Type B pancreatic cell (in vitro differentiated cells): ENCODE data around the gene NELL1. TPM values are rescaled to one million over a fixed set of nuclear protein-coding genes. Genes with fewer than 3 reads are reported as not detected.

Experiments
- DNase-seq: peaks from one replicate; pipeline ENCODE4 v3.0.0; 2021; ENCODE audit warnings: mixed read lengths; ENCODE audit not compliant: unreplicated experiment; ENCODE audit errors: extremely low spot score
- H3K27ac Mint-ChIP-seq: 2 replicates; pipeline ENCODE4 v1.8.0; 2021; ENCODE audit warnings: mild to moderate bottlenecking, mixed read lengths
- H3K27me3 Mint-ChIP-seq: 2 replicates; pipeline ENCODE4 v1.8.0; 2021; ENCODE audit warnings: mixed read lengths
- H3K36me3 Mint-ChIP-seq: 2 replicates; pipeline ENCODE4 v1.8.0; 2021; ENCODE audit warnings: mixed read lengths
- H3K4me1 Mint-ChIP-seq: one replicate; pipeline ENCODE4 v1.8.0; 2021; ENCODE audit warnings: mixed read lengths; ENCODE audit not compliant: unreplicated experiment
- H3K4me3 Mint-ChIP-seq: 2 replicates; pipeline ENCODE4 v1.8.0; 2021; ENCODE audit warnings: mild to moderate bottlenecking, mixed read lengths
- H3K9me3 Mint-ChIP-seq: 2 replicates; pipeline ENCODE4 v1.8.0; 2021; ENCODE audit warnings: mixed read lengths
- CTCF ChIP-seq: fragments of 200-600 bp; sonication (generic); conservative IDR thresholded peaks from 2 replicates; pipeline ENCODE4 v1.5.0; 2021; ENCODE audit warnings: antibody characterized with exemption, mild to moderate bottlenecking
- total RNA-seq: library from RNA; stranded (reverse); gene quantifications from 2 replicates; pipeline ENCODE4 v1.2.1, GENCODE V29; 2021; ENCODE audit warnings: low replicate concordance

NELL1 gene
- total RNA-seq, 1 donor from 2014 or later = 16.9 TPM

- Mint-ChIP-seq H3K36me3 (no peaks in the 10 kb centered on the region), H3K27me3 (no peaks in the 10 kb centered on the region), H3K4me1 (no peaks in the 10 kb centered on the region), H3K9me3 (no peaks in the 10 kb centered on the region), H3K4me3 (no peak overlapping the region), H3K27ac (no peak overlapping the region)
- no peak for TF ChIP-seq CTCF
- no peak for DNase-seq
Measured at GRCh38 chr11:21285104-21285503, 615.7 kb downstream of the NELL1 start.

GRCh38 chr11:21289686-21290085 lies 620.3 kb downstream of the NELL1 start:
- no peak overlapping the region for H3K4me3 Mint-ChIP-seq
- no peaks in the 10 kb centered on the region for H3K36me3 Mint-ChIP-seq
- no peaks in the 10 kb centered on the region for H3K4me1 Mint-ChIP-seq
- no peaks in the 10 kb centered on the region for H3K27me3 Mint-ChIP-seq
- H3K27ac Mint-ChIP-seq = no peak overlapping the region
- no peaks in the 10 kb centered on the region for H3K9me3 Mint-ChIP-seq
- no peak for DNase-seq
- TF ChIP-seq CTCF = no peak

- Mint-ChIP-seq H3K27me3 (no peaks in the 10 kb centered on the region), H3K36me3 (no peaks in the 10 kb centered on the region), H3K4me3 (no peak overlapping the region), H3K27ac (no peak overlapping the region), H3K9me3 (no peaks in the 10 kb centered on the region), H3K4me1 (no peaks in the 10 kb centered on the region)
- no peak for TF ChIP-seq CTCF
- no peak for DNase-seq
Measured at GRCh38 chr11:21295508-21295907, 626.1 kb downstream of the NELL1 start.

GRCh38 chr11:21301981-21302380 lies 632.6 kb downstream of the NELL1 start:
- no peak overlapping the region for H3K4me3 Mint-ChIP-seq
- H3K4me1 Mint-ChIP-seq = peaks cover 4% of the 10 kb centered on the region
- no peak for TF ChIP-seq CTCF
- no peaks in the 10 kb centered on the region for H3K27me3 Mint-ChIP-seq
- H3K9me3 Mint-ChIP-seq = no peaks in the 10 kb centered on the region
- H3K36me3 Mint-ChIP-seq = no peaks in the 10 kb centered on the region
- DNase-seq = no peak
- no peak overlapping the region for H3K27ac Mint-ChIP-seq

- H3K27me3 Mint-ChIP-seq = peaks cover 3% of the 10 kb centered on the region
- no peak for DNase-seq
- no peak for TF ChIP-seq CTCF
- peaks cover 15% of the 10 kb centered on the region for H3K4me1 Mint-ChIP-seq
- H3K4me3 Mint-ChIP-seq = no peak overlapping the region
- no peaks in the 10 kb centered on the region for H3K9me3 Mint-ChIP-seq
- H3K36me3 Mint-ChIP-seq = no peaks in the 10 kb centered on the region
- H3K27ac Mint-ChIP-seq = no peak overlapping the region
Measured at GRCh38 chr11:21306739-21307358, 637.5 kb downstream of the NELL1 start.

GRCh38 chr11:21307874-21308273 lies 638.5 kb downstream of the NELL1 start:
- Mint-ChIP-seq H3K27ac (no peak overlapping the region), H3K9me3 (no peaks in the 10 kb centered on the region), H3K4me3 (no peak overlapping the region), H3K4me1 (peaks cover 15% of the 10 kb centered on the region), H3K27me3 (peaks cover 3% of the 10 kb centered on the region), H3K36me3 (no peaks in the 10 kb centered on the region)
- no peak for TF ChIP-seq CTCF
- DNase-seq = no peak
